K562 (cell line): ENCODE measurements around the gene CTAGE1. TPM values are rescaled to one million over a fixed set of nuclear protein-coding genes. Genes with fewer than 3 reads are reported as not detected.

ENCODE experiments used
- BRCA1 ChIP-seq, 2 experiments: fragments of 450-650 bp in 1 of 2; sonication (generic) in 1 of 2; formaldehyde crosslinking in 1 of 2; IDR thresholded peaks; 2 replicates each; pipeline versions ENCODE4 v1.5.0 to v1.6.1; 2017 to 2020; ENCODE audit warnings: mild to moderate bottlenecking in 1 of 2, missing genetic modification reagents in 1 of 2
- CBX1 ChIP-seq: sonication (generic); IDR thresholded peaks from 2 replicates; pipeline ENCODE4 v1.6.1; 2016; ENCODE audit warnings: antibody characterized with exemption, low read depth, mild to moderate bottlenecking
- CHD2 ChIP-seq: IDR thresholded peaks from 2 replicates; pipeline ENCODE4 v1.6.1; 2011; ENCODE audit warnings: low read depth, low read length
- CTBP1 ChIP-seq: fragments of 450-650 bp; IDR thresholded peaks from 2 replicates; pipeline ENCODE4 v1.6.1; 2016; ENCODE audit warnings: borderline replicate concordance
- ELF2 ChIP-seq: fragments of 250-450 bp; sonication (Bioruptor Pico); IDR thresholded peaks from 2 replicates; pipeline ENCODE4 v1.5.0; 2021; ENCODE audit warnings: mild to moderate bottlenecking
- FIP1L1 ChIP-seq: fragments of 200-400 bp; formaldehyde crosslinking; IDR thresholded peaks from 2 replicates; pipeline ENCODE4 v1.6.1; 2018; ENCODE audit warnings: mild to moderate bottlenecking, low read depth, low read length; ENCODE audit not compliant: poor library complexity, severe bottlenecking
- HNRNPK ChIP-seq: fragments of 200-400 bp; formaldehyde crosslinking; IDR thresholded peaks from one replicate; pipeline ENCODE4 v1.6.1; 2018; ENCODE audit warnings: mild to moderate bottlenecking, low read depth, low read length; ENCODE audit not compliant: poor library complexity, severe bottlenecking
- RBBP5 ChIP-seq: fragments of 200-600 bp; sonication (generic); IDR thresholded peaks from 2 replicates; pipeline ENCODE4 v1.6.1; 2012; ENCODE audit warnings: borderline replicate concordance, mild to moderate bottlenecking, low read length, control low read depth, inconsistent platforms; ENCODE audit not compliant: insufficient read depth, poor library complexity, severe bottlenecking
- SAP30 ChIP-seq: fragments of 200-600 bp; sonication (generic); IDR thresholded peaks from 2 replicates; pipeline ENCODE4 v1.6.1; 2012; ENCODE audit warnings: borderline replicate concordance, low read depth, mild to moderate bottlenecking, moderate library complexity, low read length, control low read depth, inconsistent platforms; ENCODE audit not compliant: insufficient read depth, poor library complexity, severe bottlenecking
- ZNF133 ChIP-seq: fragments of 250-450 bp; sonication (Bioruptor Pico); IDR thresholded peaks from 2 replicates; pipeline ENCODE4 v1.4.0; 2020; ENCODE audit warnings: mild to moderate bottlenecking
- ZNF174 ChIP-seq: fragments of 250-450 bp; sonication (Bioruptor Pico); IDR thresholded peaks from 2 replicates; pipeline ENCODE4 v1.4.0; 2020; ENCODE audit warnings: mild to moderate bottlenecking
- polyA plus RNA-seq, 8 experiments: library from polyadenylated mRNA; depleted of rRNA in 4 of 8; stranded (reverse) in 5 of 8; unstranded in 3 of 8; fragments of >200 nt; fragmentation: Nextera tagmentation in 2 of 8; fragmentation: Illumina TruSeq in 1 of 8; extraction: Ambion mirVana in 2 of 8; extraction: Trizol in 1 of 8; gene quantifications; 2 replicates each; pipeline versions ENCODE4 v1.2.1 to v1.2.3, GENCODE V29; 2011 to 2014; ENCODE audit warnings: inconsistent platforms in 1 of 8, missing spikeins in 1 of 8
- total RNA-seq, 7 experiments: library from RNA; depleted of rRNA in 6 of 7; stranded (reverse); fragments of >200 nt in 6 of 7; fragmentation: Illumina TruSeq in 2 of 7; extraction: Trizol in 2 of 7; gene quantifications; 2 replicates each; pipeline versions ENCODE4 v1.2.1 to v1.2.3, GENCODE V29; 2011 to 2021; ENCODE audit warnings: low replicate concordance in 1 of 7
- TF ChIP-seq, protein P1 (sequence below): fragments of 250-450 bp; sonication (Bioruptor Pico); IDR thresholded peaks from 2 replicates; pipeline ENCODE4 v1.5.0; 2022; ENCODE audit warnings: mild to moderate bottlenecking
- TF ChIP-seq, protein P2 (sequence below): fragments of 450-650 bp; conservative IDR thresholded peaks from 2 replicates; pipeline ENCODE4 v1.6.1; 2016; ENCODE audit warnings: missing genetic modification characterization, low read depth, mild to moderate bottlenecking, missing compliant biosample characterization, moderate library complexity

Gene CTAGE1
- total and polyA plus RNA-seq, 9 of the 15 experiments (the other 6 are each of a cell fraction or from before 2014, with no cell fraction given) = not detected

DNA sequence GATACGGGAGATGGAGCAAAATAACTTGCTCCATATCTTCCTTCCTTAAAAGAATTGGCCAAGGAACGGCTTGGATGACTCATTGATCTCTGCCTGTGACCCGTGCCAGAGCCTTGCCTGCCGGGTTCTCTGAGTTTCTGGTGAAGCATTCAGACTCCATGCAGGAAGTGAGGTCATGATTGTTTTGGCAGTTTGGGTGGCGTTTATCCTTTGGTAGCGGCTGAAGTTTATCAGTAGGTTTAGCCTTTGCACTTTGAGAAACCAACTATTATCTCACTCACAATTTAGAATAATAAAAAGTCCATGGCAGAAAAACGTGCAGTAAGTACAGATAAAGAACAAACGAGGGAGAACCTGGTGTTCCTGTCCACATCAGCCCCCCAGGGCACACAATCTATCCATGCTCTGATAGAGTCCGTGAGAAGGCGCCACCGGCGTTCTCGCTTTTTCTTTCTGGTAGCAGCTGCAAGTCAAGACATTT, 15.0 kb upstream of the CTAGE1 start (continued):
- TF ChIP-seq, protein P1, sequence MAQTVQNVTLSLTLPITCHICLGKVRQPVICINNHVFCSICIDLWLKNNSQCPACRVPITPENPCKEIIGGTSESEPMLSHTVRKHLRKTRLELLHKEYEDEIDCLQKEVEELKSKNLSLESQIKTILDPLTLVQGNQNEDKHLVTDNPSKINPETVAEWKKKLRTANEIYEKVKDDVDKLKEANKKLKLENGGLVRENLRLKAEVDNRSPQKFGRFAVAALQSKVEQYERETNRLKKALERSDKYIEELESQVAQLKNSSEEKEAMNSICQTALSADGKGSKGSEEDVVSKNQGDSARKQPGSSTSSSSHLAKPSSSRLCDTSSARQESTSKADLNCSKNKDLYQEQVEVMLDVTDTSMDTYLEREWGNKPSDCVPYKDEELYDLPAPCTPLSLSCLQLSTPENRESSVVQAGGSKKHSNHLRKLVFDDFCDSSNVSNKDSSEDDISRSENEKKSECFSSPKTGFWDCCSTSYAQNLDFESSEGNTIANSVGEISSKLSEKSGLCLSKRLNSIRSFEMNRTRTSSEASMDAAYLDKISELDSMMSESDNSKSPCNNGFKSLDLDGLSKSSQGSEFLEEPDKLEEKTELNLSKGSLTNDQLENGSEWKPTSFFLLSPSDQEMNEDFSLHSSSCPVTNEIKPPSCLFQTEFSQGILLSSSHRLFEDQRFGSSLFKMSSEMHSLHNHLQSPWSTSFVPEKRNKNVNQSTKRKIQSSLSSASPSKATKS (CRISPR knock-in tag) = no peak
- TF ChIP-seq FIP1L1 (no peak), HNRNPK (no peak), ELF2 (no peak), ZNF174 (no peak), CBX1 (no peak), CHD2 (no peak), ZNF133 (CRISPR knock-in tag) (no peak), BRCA1 (IDR thresholded peaks at IDR 0.05) (no peak), BRCA1 (CRISPR knock-in tag; IDR thresholded peaks at IDR 0.05) (no peak), CTBP1 (no peak), SAP30 (no peak), RBBP5 (no peak)
- TF ChIP-seq, protein P2, sequence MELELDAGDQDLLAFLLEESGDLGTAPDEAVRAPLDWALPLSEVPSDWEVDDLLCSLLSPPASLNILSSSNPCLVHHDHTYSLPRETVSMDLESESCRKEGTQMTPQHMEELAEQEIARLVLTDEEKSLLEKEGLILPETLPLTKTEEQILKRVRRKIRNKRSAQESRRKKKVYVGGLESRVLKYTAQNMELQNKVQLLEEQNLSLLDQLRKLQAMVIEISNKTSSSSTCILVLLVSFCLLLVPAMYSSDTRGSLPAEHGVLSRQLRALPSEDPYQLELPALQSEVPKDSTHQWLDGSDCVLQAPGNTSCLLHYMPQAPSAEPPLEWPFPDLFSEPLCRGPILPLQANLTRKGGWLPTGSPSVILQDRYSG (tag) = no peak
- TF ChIP-seq, all 486 proteins: peak for 50
